Lower leg skin (tissue), 3 donors: ENCODE results near the gene GTSE1.

Experiments used
- POLR2A ChIP-seq, 2 donors: fragments of 450-650 bp; IDR thresholded peaks; one replicate each; pipeline ENCODE4 v1.6.1; 2016 to 2017; ENCODE audit warnings: antibody characterized with exemption in 2 of 2, mild to moderate bottlenecking in 1 of 2, moderate library complexity in 1 of 2
- TF ChIP-seq, protein P1 (sequence below), 3 donors: fragments of 450-650 bp; IDR thresholded peaks; one replicate each; pipeline ENCODE4 v1.5.1; 2016; ENCODE audit warnings: antibody characterized with exemption in 3 of 3, mild to moderate bottlenecking in 3 of 3, moderate library complexity in 2 of 3

DNA sequence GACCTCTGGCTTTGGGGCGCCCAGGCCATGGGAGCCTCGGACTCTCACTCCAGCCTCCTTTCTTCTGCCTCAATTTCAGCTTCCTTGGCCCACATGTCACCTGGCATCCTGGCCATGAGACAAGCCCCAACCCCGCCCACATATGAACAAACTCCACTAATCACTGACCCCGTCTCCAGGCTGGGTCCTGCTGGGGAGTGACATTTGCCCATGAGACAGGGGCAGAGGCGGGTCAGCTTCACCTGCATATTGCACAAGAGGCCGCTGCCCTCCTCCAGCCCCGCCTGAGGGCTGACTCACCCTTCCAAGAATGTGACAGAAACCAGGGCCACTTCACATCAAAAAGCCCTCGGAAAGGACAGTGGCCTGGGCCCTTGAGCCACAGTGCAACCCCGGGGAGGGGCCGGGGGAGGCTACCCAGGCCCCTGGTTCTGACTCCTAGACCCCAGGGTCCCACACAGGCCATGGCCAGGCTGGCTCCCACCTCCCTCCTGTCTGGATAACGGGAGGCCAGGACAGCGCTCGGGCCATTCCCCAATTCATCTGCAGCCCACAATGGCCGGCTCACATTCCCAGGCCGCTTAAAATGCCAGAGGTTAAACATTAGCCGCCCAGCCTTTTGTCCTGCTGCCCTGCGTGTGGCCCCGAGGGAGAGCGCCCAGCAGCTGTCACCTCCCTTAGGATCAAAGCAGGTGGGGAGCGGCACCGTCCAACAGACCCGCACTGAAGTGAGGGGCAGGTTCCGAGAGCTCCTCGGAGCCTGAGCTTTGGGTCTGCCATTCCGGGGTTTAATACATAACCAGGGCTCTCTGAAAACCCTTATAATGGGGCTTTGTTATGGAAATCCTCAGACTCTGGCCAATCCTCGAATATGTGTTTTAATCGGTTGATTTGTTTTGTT is 81.1 kb downstream of the GTSE1 start:
- TF ChIP-seq, protein P1, sequence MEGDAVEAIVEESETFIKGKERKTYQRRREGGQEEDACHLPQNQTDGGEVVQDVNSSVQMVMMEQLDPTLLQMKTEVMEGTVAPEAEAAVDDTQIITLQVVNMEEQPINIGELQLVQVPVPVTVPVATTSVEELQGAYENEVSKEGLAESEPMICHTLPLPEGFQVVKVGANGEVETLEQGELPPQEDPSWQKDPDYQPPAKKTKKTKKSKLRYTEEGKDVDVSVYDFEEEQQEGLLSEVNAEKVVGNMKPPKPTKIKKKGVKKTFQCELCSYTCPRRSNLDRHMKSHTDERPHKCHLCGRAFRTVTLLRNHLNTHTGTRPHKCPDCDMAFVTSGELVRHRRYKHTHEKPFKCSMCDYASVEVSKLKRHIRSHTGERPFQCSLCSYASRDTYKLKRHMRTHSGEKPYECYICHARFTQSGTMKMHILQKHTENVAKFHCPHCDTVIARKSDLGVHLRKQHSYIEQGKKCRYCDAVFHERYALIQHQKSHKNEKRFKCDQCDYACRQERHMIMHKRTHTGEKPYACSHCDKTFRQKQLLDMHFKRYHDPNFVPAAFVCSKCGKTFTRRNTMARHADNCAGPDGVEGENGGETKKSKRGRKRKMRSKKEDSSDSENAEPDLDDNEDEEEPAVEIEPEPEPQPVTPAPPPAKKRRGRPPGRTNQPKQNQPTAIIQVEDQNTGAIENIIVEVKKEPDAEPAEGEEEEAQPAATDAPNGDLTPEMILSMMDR (IDR thresholded peaks at IDR 0.05), result no peak
- TF ChIP-seq POLR2A (IDR thresholded peaks at IDR 0.05), result no peak
